HG03558 (cell line): ENCODE results near the gene AVPR2.

Source experiments
- ATAC-seq: cut with Tn5 transposase; IDR thresholded peaks from one replicate; pipeline ENCODE4 v1.9.1; 2021; ENCODE audit warnings: moderate number of reproducible peaks; ENCODE audit not compliant: unreplicated experiment; ENCODE audit errors: extremely low read depth

AVPR2 gene

GRCh38 chrX:153928846-153929245, 24.4 kb downstream of the AVPR2 start:
- ATAC-seq: no peak

GRCh38 chrX:153929576-153929975, 25.1 kb downstream of the AVPR2 start:
- ATAC-seq: no peak

- no peak for ATAC-seq
Observed at GRCh38 chrX:153930011-153930910, 25.8 kb downstream of the AVPR2 start.

GRCh38 chrX:153931151-153931550, 26.7 kb downstream of the AVPR2 start:
- ATAC-seq: no peak

GRCh38 chrX:153931748-153932147, 27.3 kb downstream of the AVPR2 start:
- ATAC-seq: no peak

GRCh38 chrX:153932220-153932915, 27.9 kb downstream of the AVPR2 start:
- no peak for ATAC-seq

- ATAC-seq: no peak
Observed at GRCh38 chrX:153933748-153934147, 29.3 kb downstream of the AVPR2 start.

- ATAC-seq: no peak
Observed at GRCh38 chrX:153934148-153934761, 29.8 kb downstream of the AVPR2 start.

- ATAC-seq: no peak
Observed at GRCh38 chrX:153934762-153935325, 30.4 kb downstream of the AVPR2 start, which contains the start of gene NAA10. Gene NAA10, minus strand, starts transcription at chrX:153935037. Its CDS starts 133 bp downstream, at chrX:153934904.

GRCh38 chrX:153935326-153935851, 30.9 kb downstream of the AVPR2 start:
- ATAC-seq: no peak

- ATAC-seq: no peak
Observed at GRCh38 chrX:153937056-153937455, 32.6 kb downstream of the AVPR2 start.

GRCh38 chrX:153938226-153938786, 33.8 kb downstream of the AVPR2 start:
- ATAC-seq: no peak

- ATAC-seq: no peak
Observed at GRCh38 chrX:153939573-153939972, 35.1 kb downstream of the AVPR2 start.

GRCh38 chrX:153941336-153942252, 37.1 kb downstream of the AVPR2 start:
- ATAC-seq: no peak

GRCh38 chrX:153944140-153944799, 39.8 kb downstream of the AVPR2 start, which contains the start of gene RENBP:
Gene RENBP, minus strand, starts transcription at chrX:153944643. Its CDS starts 33 bp downstream, at chrX:153944610.
- no peak for ATAC-seq

GRCh38 chrX:153944800-153945150, 40.3 kb downstream of the AVPR2 start:
- no peak for ATAC-seq

GRCh38 chrX:153945956-153946943, 41.8 kb downstream of the AVPR2 start:
- ATAC-seq: no peak
